Neural progenitor cell (in vitro differentiated cells): ENCODE measurements around the gene SLC2A9. TPM values are rescaled to one million over a fixed set of nuclear protein-coding genes. Genes with fewer than 3 reads are reported as not detected.

Source experiments
- DNase-seq: peaks from one replicate; pipeline ENCODE4 v3.0.0-alpha.2; 2016; ENCODE audit warnings: low spot score
- H2AFZ ChIP-seq: fragments of 200-600 bp; sonication (generic); replicated peaks from 2 replicates; pipeline ENCODE4 v1.6.1; 2016; ENCODE audit warnings: antibody characterized with exemption
- H3F3A ChIP-seq: fragments of 200-600 bp; sonication (generic); 2 replicates; pipeline ENCODE4 v1.6.1; 2016; ENCODE audit warnings: antibody characterized with exemption, low read depth
- H3K27ac ChIP-seq: fragments of 200-600 bp; sonication (generic); 2 replicates; pipeline ENCODE4 v1.5.1; 2016; ENCODE audit warnings: mild to moderate bottlenecking
- H3K27me3 ChIP-seq: fragments of 200-600 bp; sonication (generic); 2 replicates; pipeline ENCODE4 v1.6.1; 2016; ENCODE audit warnings: mild to moderate bottlenecking, moderate library complexity
- H3K36me3 ChIP-seq: fragments of 200-600 bp; sonication (generic); 2 replicates; pipeline ENCODE4 v1.5.1; 2016
- H3K4me1 ChIP-seq: fragments of 200-600 bp; sonication (generic); 2 replicates; pipeline ENCODE4 v1.6.1; 2016; ENCODE audit warnings: mixed run types
- H3K4me2 ChIP-seq: fragments of 200-600 bp; sonication (generic); 2 replicates; pipeline ENCODE4 v1.6.1; 2016
- H3K4me3 ChIP-seq: fragments of 200-600 bp; sonication (generic); 2 replicates; pipeline ENCODE4 v1.5.1; 2016
- H3K79me2 ChIP-seq: fragments of 200-600 bp; sonication (generic); 2 replicates; pipeline ENCODE4 v1.6.1; 2016; ENCODE audit warnings: low read depth
- H3K9ac ChIP-seq: fragments of 200-600 bp; sonication (generic); 2 replicates; pipeline ENCODE4 v1.6.1; 2016
- H3K9me3 ChIP-seq: fragments of 200-600 bp; sonication (generic); 2 replicates; pipeline ENCODE4 v1.5.1; 2016; ENCODE audit warnings: low read depth
- H4K20me1 ChIP-seq: fragments of 200-600 bp; sonication (generic); 2 replicates; pipeline ENCODE4 v1.6.1; 2016; ENCODE audit warnings: low read depth
- H3K27ac Mint-ChIP-seq: 3 replicates; pipeline ENCODE4 v1.8.0; 2021; ENCODE audit warnings: mixed read lengths
- H3K27me3 Mint-ChIP-seq: 2 replicates; pipeline ENCODE4 v1.8.0; 2022; ENCODE audit warnings: low read depth, mild to moderate bottlenecking, inconsistent platforms, moderate library complexity, mixed read lengths; ENCODE audit not compliant: insufficient read depth
- H3K36me3 Mint-ChIP-seq: 3 replicates; pipeline ENCODE4 v1.8.0; 2021; ENCODE audit warnings: mixed read lengths
- H3K4me1 Mint-ChIP-seq: 3 replicates; pipeline ENCODE4 v1.8.0; 2021; ENCODE audit warnings: mixed read lengths
- H3K4me3 Mint-ChIP-seq: 3 replicates; pipeline ENCODE4 v1.8.0; 2021; ENCODE audit warnings: mild to moderate bottlenecking, moderate library complexity, mixed read lengths
- H3K9me3 Mint-ChIP-seq: 3 replicates; pipeline ENCODE4 v1.8.0; 2020; ENCODE audit warnings: mixed read lengths
- EZH2 ChIP-seq: fragments of 200-600 bp; sonication (generic); IDR thresholded peaks from 2 replicates; pipeline ENCODE4 v1.6.1; 2017; ENCODE audit warnings: antibody characterized with exemption, mild to moderate bottlenecking, moderate library complexity
- EZH2phosphoT487 ChIP-seq: fragments of 200-600 bp; sonication (generic); IDR thresholded peaks from 2 replicates; pipeline ENCODE4 v1.6.1; 2017; ENCODE audit warnings: antibody characterized with exemption
- total RNA-seq: library from RNA; depleted of rRNA; stranded (reverse); fragments of >200 nt; gene quantifications from 2 replicates; pipeline ENCODE4 v1.2.3, GENCODE V29; 2015; ENCODE audit warnings: low replicate concordance
- TF ChIP-seq, protein P1 (sequence below): fragments of 200-600 bp; sonication (generic); IDR thresholded peaks from 2 replicates; pipeline ENCODE4 v1.5.1; 2017; ENCODE audit warnings: antibody characterized with exemption, mild to moderate bottlenecking

Gene SLC2A9
- total RNA-seq, 1 donor from 2014 or later = not detected

DNA sequence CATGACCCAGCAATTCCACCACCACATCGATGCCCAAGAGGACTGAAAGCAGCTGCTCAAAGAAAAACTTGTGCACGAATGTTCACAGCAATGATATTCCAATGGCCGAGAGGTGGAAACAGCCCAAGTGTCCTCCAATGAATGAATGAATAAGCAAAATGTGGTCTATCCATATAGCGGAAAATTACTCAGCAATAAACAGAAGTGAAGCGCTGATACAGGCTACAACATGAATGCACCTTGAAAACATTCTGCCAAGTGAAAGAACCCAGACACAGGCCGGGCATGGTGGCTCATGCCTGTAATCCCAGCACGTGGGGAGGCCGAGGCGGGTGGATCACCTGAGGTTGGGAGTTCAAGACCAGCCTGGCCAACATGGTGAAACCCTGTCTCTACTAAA is 5.2 kb upstream of the SLC2A9 start:
- peaks cover 36% of the 10 kb centered on the region for H3K4me1 Mint-ChIP-seq
- Histone ChIP-seq H3K4me3 (no peak overlapping the region), H3K9me3 (no peaks in the 10 kb centered on the region), H3K79me2 (no peaks in the 10 kb centered on the region), H3K27ac (no peak overlapping the region), H3K9ac (no peak overlapping the region), H3F3A (no peaks in the 10 kb centered on the region), H3K4me2 (no peak overlapping the region), H3K27me3 (peaks cover 6% of the 10 kb centered on the region), H3K4me1 (peaks cover 13% of the 10 kb centered on the region), H3K36me3 (no peaks in the 10 kb centered on the region), H2AFZ (no peak overlapping the region), H4K20me1 (no peaks in the 10 kb centered on the region)
- no peaks in the 10 kb centered on the region for H3K9me3 Mint-ChIP-seq
- H3K36me3 Mint-ChIP-seq = no peaks in the 10 kb centered on the region
- no peak overlapping the region for H3K27ac Mint-ChIP-seq
- H3K27me3 Mint-ChIP-seq = peaks cover 6% of the 10 kb centered on the region
- H3K4me3 Mint-ChIP-seq = no peak overlapping the region
- DNase-seq = no peak
- TF ChIP-seq, protein P1, sequence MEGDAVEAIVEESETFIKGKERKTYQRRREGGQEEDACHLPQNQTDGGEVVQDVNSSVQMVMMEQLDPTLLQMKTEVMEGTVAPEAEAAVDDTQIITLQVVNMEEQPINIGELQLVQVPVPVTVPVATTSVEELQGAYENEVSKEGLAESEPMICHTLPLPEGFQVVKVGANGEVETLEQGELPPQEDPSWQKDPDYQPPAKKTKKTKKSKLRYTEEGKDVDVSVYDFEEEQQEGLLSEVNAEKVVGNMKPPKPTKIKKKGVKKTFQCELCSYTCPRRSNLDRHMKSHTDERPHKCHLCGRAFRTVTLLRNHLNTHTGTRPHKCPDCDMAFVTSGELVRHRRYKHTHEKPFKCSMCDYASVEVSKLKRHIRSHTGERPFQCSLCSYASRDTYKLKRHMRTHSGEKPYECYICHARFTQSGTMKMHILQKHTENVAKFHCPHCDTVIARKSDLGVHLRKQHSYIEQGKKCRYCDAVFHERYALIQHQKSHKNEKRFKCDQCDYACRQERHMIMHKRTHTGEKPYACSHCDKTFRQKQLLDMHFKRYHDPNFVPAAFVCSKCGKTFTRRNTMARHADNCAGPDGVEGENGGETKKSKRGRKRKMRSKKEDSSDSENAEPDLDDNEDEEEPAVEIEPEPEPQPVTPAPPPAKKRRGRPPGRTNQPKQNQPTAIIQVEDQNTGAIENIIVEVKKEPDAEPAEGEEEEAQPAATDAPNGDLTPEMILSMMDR = no peak
- TF ChIP-seq EZH2phosphoT487 (no peak), EZH2 (no peak)

DNA sequence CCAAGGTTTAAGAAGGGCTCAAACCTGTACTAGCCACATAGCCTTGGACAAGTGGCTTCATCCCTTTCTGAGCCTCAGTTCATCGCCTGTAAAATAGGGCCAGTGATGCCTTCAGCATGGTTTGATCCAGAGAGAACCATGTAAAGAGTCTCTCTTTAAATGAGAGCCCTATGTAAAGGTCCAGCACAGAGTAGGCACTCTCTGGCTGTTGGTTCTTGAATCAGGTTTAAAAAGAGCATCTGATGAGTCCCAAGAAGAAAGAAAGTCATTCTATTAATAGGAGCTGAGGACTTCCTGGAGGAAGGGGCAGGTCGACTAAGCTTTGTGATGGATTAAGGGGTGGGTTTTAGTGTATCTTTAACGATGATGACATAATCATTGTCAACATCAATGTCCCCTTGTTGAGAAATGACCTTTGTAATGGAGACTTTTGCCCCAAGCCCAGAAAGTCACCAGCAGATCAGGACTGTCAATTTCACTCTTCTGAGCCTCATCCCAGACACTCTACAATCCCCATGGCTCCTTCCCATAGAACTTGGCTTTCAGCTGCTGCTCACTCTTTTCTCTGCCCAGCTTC is 4.0 kb upstream of the SLC2A9 start:
- H3K36me3 Mint-ChIP-seq = no peaks in the 10 kb centered on the region
- H3K36me3 ChIP-seq = no peaks in the 10 kb centered on the region

DNA sequence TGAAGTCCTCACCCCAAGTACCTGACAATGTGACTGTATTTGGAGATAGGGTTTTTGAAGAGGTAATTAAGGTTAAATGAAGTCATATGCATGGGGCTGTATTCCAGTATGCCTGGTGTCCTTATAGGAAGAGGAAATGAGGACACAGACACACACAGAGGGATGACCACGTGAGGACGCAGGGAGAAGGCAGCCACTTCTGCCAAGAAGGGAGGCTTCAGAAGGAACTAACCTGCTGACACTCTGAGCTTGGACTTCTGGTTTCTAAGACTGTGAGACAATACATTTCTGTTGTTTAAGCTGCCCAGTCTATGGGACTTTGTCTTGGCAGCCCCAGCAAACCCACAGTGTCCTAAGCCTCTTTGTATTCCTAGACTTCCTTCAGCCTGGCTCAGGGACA is 3.0 kb upstream of the SLC2A9 start:
- no peaks in the 10 kb centered on the region for H3K9me3 ChIP-seq
- H3F3A ChIP-seq = no peaks in the 10 kb centered on the region
- peaks cover 7% of the 10 kb centered on the region for H3K4me1 ChIP-seq
- H3K4me3 Mint-ChIP-seq = no peak overlapping the region
- no peak for TF ChIP-seq EZH2
- H3K27ac ChIP-seq = no peak overlapping the region
- no peaks in the 10 kb centered on the region for H3K36me3 ChIP-seq
- no peak overlapping the region for H3K9ac ChIP-seq
- no peak overlapping the region for H3K27ac Mint-ChIP-seq
- no peak overlapping the region for H2AFZ ChIP-seq
- H4K20me1 ChIP-seq = no peaks in the 10 kb centered on the region
- no peak overlapping the region for H3K4me2 ChIP-seq
- H3K27me3 Mint-ChIP-seq = peaks cover 6% of the 10 kb centered on the region
- H3K4me3 ChIP-seq = no peak overlapping the region
- peaks cover 25% of the 10 kb centered on the region for H3K4me1 Mint-ChIP-seq
- peaks cover 18% of the 10 kb centered on the region for H3K27me3 ChIP-seq
- H3K79me2 ChIP-seq = no peaks in the 10 kb centered on the region
- H3K36me3 Mint-ChIP-seq = no peaks in the 10 kb centered on the region
- no peaks in the 10 kb centered on the region for H3K9me3 Mint-ChIP-seq
- no peak for DNase-seq

More for the DNA sequence above, 4.0 kb upstream of the SLC2A9 start:
- Histone ChIP-seq H3K9ac (no peak overlapping the region), H3K79me2 (no peaks in the 10 kb centered on the region), H3F3A (no peaks in the 10 kb centered on the region), H3K27me3 (peaks cover 8% of the 10 kb centered on the region), H3K27ac (no peak overlapping the region), H3K4me3 (no peak overlapping the region), H2AFZ (no peak overlapping the region), H3K9me3 (no peaks in the 10 kb centered on the region), H3K4me1 (peaks cover 7% of the 10 kb centered on the region), H3K4me2 (no peak overlapping the region), H4K20me1 (no peaks in the 10 kb centered on the region)
- H3K9me3 Mint-ChIP-seq = no peaks in the 10 kb centered on the region
- no peak overlapping the region for H3K4me3 Mint-ChIP-seq
- H3K27me3 Mint-ChIP-seq = peaks cover 6% of the 10 kb centered on the region
- TF ChIP-seq, protein P1 = no peak
- TF ChIP-seq EZH2phosphoT487 (no peak), EZH2 (no peak)
- H3K27ac Mint-ChIP-seq = peak overlapping the region; percentile 78
- H3K4me1 Mint-ChIP-seq = peaks cover 25% of the 10 kb centered on the region
- no peak for DNase-seq

DNA sequence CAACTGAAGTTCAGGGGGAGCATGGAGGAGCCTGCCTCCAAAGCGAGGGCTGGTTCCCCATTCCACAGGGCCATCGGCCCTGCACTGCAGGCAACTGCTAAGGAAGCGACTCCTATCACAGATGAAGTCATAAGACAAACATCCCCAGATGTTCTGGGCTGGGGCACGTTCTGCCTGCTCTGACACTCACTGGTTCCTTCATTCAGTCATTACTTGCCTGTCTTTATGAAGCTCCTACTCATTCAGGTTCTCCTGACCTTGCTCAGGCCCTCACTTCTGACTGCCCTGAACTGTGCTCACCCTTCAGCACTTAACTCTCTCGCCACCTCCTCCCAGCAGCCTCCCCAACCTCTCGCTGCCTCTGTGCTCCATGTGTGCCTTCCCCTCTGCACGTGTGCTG is 2.5 kb upstream of the SLC2A9 start:
- H3K9ac ChIP-seq = no peak overlapping the region
- no peak overlapping the region for H3K27ac ChIP-seq
- H4K20me1 ChIP-seq = no peaks in the 10 kb centered on the region
- Mint-ChIP-seq H3K36me3 (no peaks in the 10 kb centered on the region), H3K4me1 (peaks cover 23% of the 10 kb centered on the region), H3K27me3 (peaks cover 9% of the 10 kb centered on the region), H3K9me3 (no peaks in the 10 kb centered on the region), H3K27ac (no peak overlapping the region), H3K4me3 (no peak overlapping the region)
- H3K4me3 ChIP-seq = no peak overlapping the region
- H3F3A ChIP-seq = no peaks in the 10 kb centered on the region
- H3K9me3 ChIP-seq = no peaks in the 10 kb centered on the region
- no peaks in the 10 kb centered on the region for H3K79me2 ChIP-seq
- TF ChIP-seq EZH2phosphoT487 (no peak), EZH2 (no peak)
- TF ChIP-seq, protein P1 = no peak
- H2AFZ ChIP-seq = no peak overlapping the region
- no peak overlapping the region for H3K4me2 ChIP-seq
- H3K36me3 ChIP-seq = no peaks in the 10 kb centered on the region
- H3K27me3 ChIP-seq = peaks cover 23% of the 10 kb centered on the region
- DNase-seq = no peak
- peaks cover 7% of the 10 kb centered on the region for H3K4me1 ChIP-seq
